Hepatocyte (in vitro differentiated cells): ENCODE results near the gene EFHB.

Source experiments
- CTCF ChIP-seq: fragments of 200-600 bp; sonication (generic); IDR thresholded peaks from 2 replicates; pipeline ENCODE4 v1.5.1; 2016; ENCODE audit warnings: antibody characterized with exemption, mild to moderate bottlenecking; ENCODE audit not compliant: poor library complexity
- EZH2 ChIP-seq: fragments of 200-600 bp; sonication (generic); IDR thresholded peaks from 2 replicates; pipeline ENCODE4 v1.6.1; 2016; ENCODE audit warnings: antibody characterized with exemption, mild to moderate bottlenecking, borderline replicate concordance
- EZH2phosphoT487 ChIP-seq: fragments of 200-600 bp; sonication (generic); IDR thresholded peaks from one replicate; pipeline ENCODE4 v1.6.1; 2018; ENCODE audit warnings: antibody characterized with exemption, mild to moderate bottlenecking, low read depth, moderate library complexity; ENCODE audit not compliant: unreplicated experiment, severe bottlenecking

GRCh38 chr3:19932422-19932821 lies 1.6 kb downstream of the EFHB start:
- TF ChIP-seq CTCF, result no peak
- TF ChIP-seq EZH2, result no peak
- no peak for TF ChIP-seq EZH2phosphoT487
